H1 (cell line): Measurements from ENCODE around the gene RHOG. TPM values are rescaled to one million over a fixed set of nuclear protein-coding genes. Genes with fewer than 3 reads are reported as not detected.

ENCODE experiments used
- ATF3 ChIP-seq: IDR thresholded peaks from 2 replicates; pipeline ENCODE4 v1.6.1; 2011; ENCODE audit warnings: low read depth, mild to moderate bottlenecking, low read length; ENCODE audit not compliant: insufficient read depth
- CREB1 ChIP-seq: IDR thresholded peaks from 2 replicates; pipeline ENCODE4 v1.6.1; 2012; ENCODE audit warnings: inconsistent platforms
- EGR1 ChIP-seq: IDR thresholded peaks from 2 replicates; pipeline ENCODE4 v1.6.1; 2011; ENCODE audit warnings: low read depth, low read length, borderline replicate concordance
- EP300 ChIP-seq, 2 experiments: IDR thresholded peaks; 1 replicate in 1 of 2; 2 replicates in 1 of 2; pipeline ENCODE4 v1.6.1; 2011 to 2012; ENCODE audit warnings: low read depth in 2 of 2, low read length in 2 of 2, mild to moderate bottlenecking in 2 of 2, borderline replicate concordance in 1 of 2, inconsistent platforms in 1 of 2, moderate library complexity in 1 of 2
- FOSL1 ChIP-seq: IDR thresholded peaks from 2 replicates; pipeline ENCODE4 v1.6.1; 2011; ENCODE audit warnings: mild to moderate bottlenecking, low read depth, low read length, moderate library complexity; ENCODE audit not compliant: insufficient read depth
- GTF2F1 ChIP-seq: IDR thresholded peaks from 2 replicates; pipeline ENCODE4 v1.6.1; 2012; ENCODE audit warnings: low read depth, low read length, improper control_type of control experiment, borderline replicate concordance
- KDM1A ChIP-seq: fragments of 200-600, 300-600 bp; sonication (generic); IDR thresholded peaks from 2 replicates; pipeline ENCODE4 v1.7.1; 2016; ENCODE audit warnings: mild to moderate bottlenecking, low read length, borderline replicate concordance
- KDM4A ChIP-seq: IDR thresholded peaks from one replicate; pipeline ENCODE4 v1.7.1; 2012; ENCODE audit warnings: low read depth, mild to moderate bottlenecking, moderate library complexity, low read length, inconsistent platforms; ENCODE audit not compliant: severe bottlenecking
- NRF1 ChIP-seq: IDR thresholded peaks from 2 replicates; pipeline ENCODE4 v1.6.1; 2011; ENCODE audit warnings: mild to moderate bottlenecking, low read depth, low read length, improper control_type of control experiment
- PHF8 ChIP-seq: fragments of 200-600 bp; sonication (generic); conservative IDR thresholded peaks from 2 replicates; pipeline ENCODE4 v1.7.1; 2012; ENCODE audit warnings: low read depth, mild to moderate bottlenecking, inconsistent platforms, low read length, moderate library complexity
- POLR2A ChIP-seq, 2 experiments: IDR thresholded peaks; 1 replicate in 1 of 2; 2 replicates in 1 of 2; pipeline ENCODE4 v1.6.1; 2011; ENCODE audit warnings: low read depth in 2 of 2, low read length in 2 of 2, mild to moderate bottlenecking in 2 of 2; ENCODE audit errors: control extremely low read depth in 1 of 2
- POLR2AphosphoS5 ChIP-seq: IDR thresholded peaks from 2 replicates; pipeline ENCODE4 v1.6.1; 2011; ENCODE audit warnings: low read depth, low read length
- POU5F1 ChIP-seq: IDR thresholded peaks from 2 replicates; pipeline ENCODE4 v1.6.1; 2011; ENCODE audit warnings: low read depth, mild to moderate bottlenecking, low read length, moderate library complexity
- RNF2 ChIP-seq: fragments of 200-900, 300-1000 bp; sonication (generic); IDR thresholded peaks from 2 replicates; pipeline ENCODE4 v1.7.1; 2016; ENCODE audit warnings: borderline replicate concordance, low read depth, mild to moderate bottlenecking, antibody characterized with exemption, low read length; ENCODE audit not compliant: poor library complexity, severe bottlenecking; ENCODE audit errors: missing control alignments
- SIRT6 ChIP-seq: IDR thresholded peaks from one replicate; pipeline ENCODE4 v1.7.1; 2012; ENCODE audit warnings: low read length, inconsistent platforms
- SIX5 ChIP-seq: IDR thresholded peaks from 2 replicates; pipeline ENCODE4 v1.6.1; 2011; ENCODE audit warnings: mild to moderate bottlenecking, low read depth, low read length
- SP2 ChIP-seq: IDR thresholded peaks from 2 replicates; pipeline ENCODE4 v1.6.1; 2012; ENCODE audit warnings: mild to moderate bottlenecking, low read length, inconsistent platforms
- SP4 ChIP-seq: IDR thresholded peaks from 2 replicates; pipeline ENCODE4 v1.6.1; 2012; ENCODE audit warnings: low read length, inconsistent platforms
- SRF ChIP-seq: IDR thresholded peaks from 2 replicates; pipeline ENCODE4 v1.6.1; 2011; ENCODE audit warnings: mild to moderate bottlenecking, low read depth, low read length, moderate library complexity
- TAF1 ChIP-seq: IDR thresholded peaks from 2 replicates; pipeline ENCODE4 v1.6.1; 2011; ENCODE audit warnings: mild to moderate bottlenecking, low read depth, low read length
- TAF7 ChIP-seq: optimal IDR thresholded peaks from 2 replicates; pipeline ENCODE3; 2011; ENCODE audit warnings: low read depth, mild to moderate bottlenecking, inconsistent platforms, low read length, moderate library complexity, borderline replicate concordance
- YY1 ChIP-seq: IDR thresholded peaks from 2 replicates; pipeline ENCODE4 v1.6.1; 2011; ENCODE audit warnings: low read depth, mild to moderate bottlenecking, low read length
- polyA plus RNA-seq, 7 experiments: library from polyadenylated mRNA; depleted of rRNA in 3 of 7; stranded (reverse) in 5 of 7; unstranded in 2 of 7; fragments of >200 nt in 5 of 7; fragments of 200-250 nt in 2 of 7; gene quantifications; 1 replicate in 5 of 7; 2 replicates in 1 of 7; 4 replicates in 1 of 7; pipeline versions ENCODE4 v1.2.1 to v1.2.3, GENCODE V29; 2011 to 2013; ENCODE audit warnings: missing spikeins in 2 of 7, mixed read lengths in 2 of 7
- total RNA-seq: library from RNA; stranded (reverse); fragmentation: NEBNext Ultra II Directional; extraction: Animal tissue kit (Norgen Biotek cat#: 25700); gene quantifications from 2 replicates; pipeline ENCODE4 v1.2.1, GENCODE V29; 2021
- TF ChIP-seq, protein P1 (sequence below): IDR thresholded peaks from 2 replicates; pipeline ENCODE4 v1.6.1; 2011; ENCODE audit warnings: low read length, improper control_type of control experiment

Gene RHOG
- total and polyA plus RNA-seq, 2 of the 8 experiments (the other 6 are each of a cell fraction or from before 2014, with no cell fraction given), result 28.3 to 69.6 TPM

- TF ChIP-seq KDM1A (no peak), POLR2A (IDR thresholded peaks at IDR 0.05; ENCODE audit: control extremely low read depth in 1 of 2, low read depth in 2 of 2, low read length in 2 of 2) (peak in 1 of 2 experiments; percentile 61; a peak in 2 of 3 replicates), EGR1 (no peak), SP4 (no peak), POLR2AphosphoS5 (no peak; the same call in 1 of the 2 replicates), NRF1 (no peak), PHF8 (peak; percentile 70; the same call in 1 of the 2 replicates), SRF (no peak), YY1 (no peak), SIX5 (no peak), GTF2F1 (no peak), TAF1 (peak; percentile 49), SP2 (no peak), RNF2 (no peak), POU5F1 (no peak), EP300 (IDR thresholded peaks at IDR 0.05; ENCODE audit: borderline replicate concordance in 1 of 2, low read depth in 2 of 2, low read length in 2 of 2) (no peak), ATF3 (no peak), KDM4A (peak; percentile 97), TAF7 (peak; percentile 57), CREB1 (peak; percentile 61; the same call in 1 of the 2 replicates), SIRT6 (no peak), FOSL1 (no peak)
- TF ChIP-seq, protein P1, sequence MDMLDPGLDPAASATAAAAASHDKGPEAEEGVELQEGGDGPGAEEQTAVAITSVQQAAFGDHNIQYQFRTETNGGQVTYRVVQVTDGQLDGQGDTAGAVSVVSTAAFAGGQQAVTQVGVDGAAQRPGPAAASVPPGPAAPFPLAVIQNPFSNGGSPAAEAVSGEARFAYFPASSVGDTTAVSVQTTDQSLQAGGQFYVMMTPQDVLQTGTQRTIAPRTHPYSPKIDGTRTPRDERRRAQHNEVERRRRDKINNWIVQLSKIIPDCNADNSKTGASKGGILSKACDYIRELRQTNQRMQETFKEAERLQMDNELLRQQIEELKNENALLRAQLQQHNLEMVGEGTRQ, result no peak
These were observed 32.6 kb downstream of the RHOG start, which contains the start of gene PGAP2 (continued) for GRCh38 chr11:3807909-3808860.
